Muscle layer of duodenum (tissue), 2 donors: ENCODE data around the gene MRPL10.

Source experiments
- H3K27ac ChIP-seq: one replicate; pipeline ENCODE4 v1.7.0; 2013; ENCODE audit warnings: mild to moderate bottlenecking, low read length
- H3K27me3 ChIP-seq: one replicate; pipeline ENCODE4 v1.7.0; 2013; ENCODE audit warnings: low read depth, mild to moderate bottlenecking, control low read depth, low read length
- H3K36me3 ChIP-seq, 2 donors: one replicate each; pipeline ENCODE4 v1.7.0; 2013; ENCODE audit warnings: low read length in 2 of 2, control low read depth in 1 of 2, mild to moderate bottlenecking in 1 of 2; ENCODE audit not compliant: insufficient read depth in 2 of 2, control insufficient read depth in 1 of 2
- H3K4me1 ChIP-seq, 2 donors: one replicate each; pipeline ENCODE4 v1.7.0; 2013; ENCODE audit warnings: low read length in 2 of 2, mild to moderate bottlenecking in 2 of 2, control low read depth in 1 of 2, moderate library complexity in 1 of 2; ENCODE audit not compliant: insufficient read depth in 2 of 2, control insufficient read depth in 1 of 2
- H3K4me3 ChIP-seq, 2 donors: one replicate each; pipeline ENCODE4 v1.7.0; 2013; ENCODE audit warnings: low read length in 2 of 2, low read depth in 1 of 2, mild to moderate bottlenecking in 1 of 2
- H3K9me3 ChIP-seq, 2 donors: one replicate each; pipeline ENCODE4 v1.7.0; 2013; ENCODE audit warnings: low read length in 2 of 2, control low read depth in 1 of 2, mild to moderate bottlenecking in 1 of 2; ENCODE audit not compliant: control insufficient read depth in 1 of 2
- donor health status: healthy.

Gene MRPL10

DNA sequence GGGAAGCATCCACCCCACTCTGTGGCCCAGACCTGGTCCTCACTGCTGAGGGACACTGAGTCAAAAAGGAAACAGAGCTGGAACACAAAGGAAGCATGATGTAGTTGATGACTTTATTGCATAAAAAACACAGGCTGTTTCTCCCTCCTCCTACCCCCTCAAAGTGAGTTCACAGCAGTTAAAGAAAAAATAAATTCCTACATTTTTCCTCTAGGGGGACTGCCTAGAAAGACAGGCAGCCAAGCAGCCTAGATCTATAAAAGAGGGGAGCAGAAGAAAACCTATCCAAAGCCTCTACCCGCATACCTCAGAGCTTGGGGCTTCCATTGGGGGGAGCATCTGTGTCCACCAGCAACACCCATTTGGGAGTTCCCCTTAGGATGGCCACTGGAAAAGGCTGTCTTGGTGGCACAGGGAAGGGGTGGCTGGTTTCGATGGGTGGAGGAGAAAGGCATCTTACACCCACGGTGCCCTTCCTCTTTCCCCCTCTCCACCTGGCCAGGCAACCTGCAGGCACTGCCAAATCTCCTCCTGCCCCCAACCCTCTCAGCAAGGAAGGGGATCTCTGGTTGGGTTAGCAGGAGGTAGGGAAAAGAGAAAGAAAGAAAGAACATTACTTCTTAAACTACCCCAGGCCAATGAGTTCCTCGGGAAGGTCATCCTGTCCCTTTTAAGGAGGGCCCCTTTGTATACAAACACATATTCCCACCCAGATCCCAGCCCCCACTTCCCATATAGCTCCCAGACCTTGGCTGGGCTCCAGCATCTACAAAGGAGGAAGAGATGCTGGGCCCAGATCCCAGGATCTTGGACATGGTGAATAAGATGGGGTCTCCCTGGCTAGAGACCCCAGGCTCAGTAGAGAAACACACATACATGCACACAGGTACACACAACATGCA lies 13.7 kb upstream of the MRPL10 start:
- H3K27ac ChIP-seq = no peak overlapping the region
- H3K36me3 ChIP-seq = no peaks in the 10 kb centered on the region
- H3K9me3 ChIP-seq = no peaks in the 10 kb centered on the region
- peaks cover 21% of the 10 kb centered on the region for H3K27me3 ChIP-seq
- H3K4me1 ChIP-seq = peaks cover 5 to 22% of the 10 kb centered on the region in 2 donors
- H3K4me3 ChIP-seq = no peak overlapping the region

DNA sequence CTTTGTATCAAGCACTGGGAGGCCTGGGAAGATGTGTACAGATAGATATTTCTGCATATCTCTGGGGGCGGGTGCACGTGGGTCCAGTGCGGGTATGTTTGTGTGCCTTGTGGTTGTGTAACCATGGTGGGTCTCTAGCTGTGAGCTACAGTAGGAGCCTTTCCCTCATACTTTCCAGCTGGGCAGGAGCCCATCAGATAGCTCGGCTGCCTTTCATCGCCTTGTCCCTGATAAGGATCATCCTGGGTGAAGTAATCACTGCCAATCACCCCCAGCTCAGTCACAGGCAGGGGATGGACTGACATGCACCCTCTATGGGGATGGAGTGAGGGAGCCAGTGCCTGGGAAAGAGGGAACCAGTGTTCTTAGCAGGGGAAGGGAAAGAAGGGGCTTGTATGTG lies 12.9 kb upstream of the MRPL10 start:
- Histone ChIP-seq H3K4me3 (no peak overlapping the region), H3K36me3 (no peaks in the 10 kb centered on the region), H3K27ac (no peak overlapping the region), H3K4me1 (peaks cover 8 to 29% of the 10 kb centered on the region in 2 donors), H3K9me3 (no peaks in the 10 kb centered on the region), H3K27me3 (peaks cover 20% of the 10 kb centered on the region)

DNA sequence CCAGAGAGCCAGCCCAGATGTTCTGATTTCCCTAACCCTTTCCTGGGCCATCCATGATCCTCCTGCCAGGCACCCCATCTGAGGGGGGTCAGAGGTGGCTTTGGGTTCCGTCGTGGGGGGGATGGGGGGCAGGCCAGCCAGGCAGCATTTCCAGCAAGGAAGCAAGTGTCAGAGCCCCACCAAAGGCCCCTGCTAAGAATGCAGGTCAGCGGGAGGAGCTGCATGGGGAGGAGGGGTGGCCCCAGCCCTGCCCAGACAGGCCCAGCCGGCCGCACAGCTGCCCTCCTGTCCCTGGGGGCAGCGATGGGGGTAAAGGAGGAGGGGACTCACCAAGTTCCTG lies 12.0 kb upstream of the MRPL10 start:
- Histone ChIP-seq H3K36me3 (peaks cover 3 to 5% of the 10 kb centered on the region in 2 donors), H3K27ac (no peak overlapping the region), H3K4me1 (peaks cover 8 to 29% of the 10 kb centered on the region in 2 donors), H3K27me3 (peaks cover 14% of the 10 kb centered on the region), H3K9me3 (no peaks in the 10 kb centered on the region), H3K4me3 (no peak overlapping the region)

DNA sequence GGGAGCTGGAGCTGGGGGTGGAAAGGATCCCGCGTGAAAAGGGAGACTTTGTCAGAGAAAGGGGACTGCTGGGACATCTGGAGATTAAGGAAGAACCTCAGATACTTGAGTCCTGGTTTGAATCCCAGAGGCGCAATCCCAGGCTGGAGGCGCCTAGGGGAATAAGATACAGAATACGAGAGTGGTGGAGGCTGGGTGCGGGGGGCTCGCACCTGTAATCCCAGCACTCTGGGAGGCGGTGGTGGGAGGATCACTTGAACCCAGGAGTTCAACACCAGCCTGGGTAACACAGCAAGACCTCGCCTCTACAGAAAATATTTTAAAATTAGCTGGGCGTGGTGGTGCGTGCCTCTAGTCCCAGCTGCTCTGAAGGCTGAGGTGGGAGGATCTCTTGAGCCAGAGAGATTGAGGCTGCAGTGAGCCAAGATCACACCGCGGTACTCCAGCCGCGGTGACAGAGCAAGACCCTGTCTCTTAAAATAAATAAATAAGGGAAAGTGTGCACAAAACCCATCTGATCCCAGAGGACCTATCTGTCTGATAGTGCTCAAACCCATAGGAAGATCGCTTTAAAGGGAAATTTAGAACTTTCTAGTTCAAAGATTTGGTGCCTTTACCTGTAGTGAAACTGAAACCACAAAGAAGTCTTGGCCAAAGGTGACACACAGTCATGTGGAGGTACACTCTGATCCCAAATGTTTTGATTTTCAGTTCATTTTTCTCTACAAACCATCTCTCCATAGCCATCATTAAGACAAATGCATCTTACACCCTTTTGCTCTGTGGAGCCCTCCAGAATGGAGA lies 10.3 kb upstream of the MRPL10 start:
- Histone ChIP-seq H3K27me3 (peaks cover 3% of the 10 kb centered on the region), H3K27ac (peak overlapping the region; percentile 56), H3K4me1 (peaks cover 8 to 23% of the 10 kb centered on the region in 2 donors), H3K36me3 (peaks cover 8 to 19% of the 10 kb centered on the region in 2 donors), H3K4me3 (peak overlapping the region; percentile 87 to 94), H3K9me3 (no peaks in the 10 kb centered on the region)

DNA sequence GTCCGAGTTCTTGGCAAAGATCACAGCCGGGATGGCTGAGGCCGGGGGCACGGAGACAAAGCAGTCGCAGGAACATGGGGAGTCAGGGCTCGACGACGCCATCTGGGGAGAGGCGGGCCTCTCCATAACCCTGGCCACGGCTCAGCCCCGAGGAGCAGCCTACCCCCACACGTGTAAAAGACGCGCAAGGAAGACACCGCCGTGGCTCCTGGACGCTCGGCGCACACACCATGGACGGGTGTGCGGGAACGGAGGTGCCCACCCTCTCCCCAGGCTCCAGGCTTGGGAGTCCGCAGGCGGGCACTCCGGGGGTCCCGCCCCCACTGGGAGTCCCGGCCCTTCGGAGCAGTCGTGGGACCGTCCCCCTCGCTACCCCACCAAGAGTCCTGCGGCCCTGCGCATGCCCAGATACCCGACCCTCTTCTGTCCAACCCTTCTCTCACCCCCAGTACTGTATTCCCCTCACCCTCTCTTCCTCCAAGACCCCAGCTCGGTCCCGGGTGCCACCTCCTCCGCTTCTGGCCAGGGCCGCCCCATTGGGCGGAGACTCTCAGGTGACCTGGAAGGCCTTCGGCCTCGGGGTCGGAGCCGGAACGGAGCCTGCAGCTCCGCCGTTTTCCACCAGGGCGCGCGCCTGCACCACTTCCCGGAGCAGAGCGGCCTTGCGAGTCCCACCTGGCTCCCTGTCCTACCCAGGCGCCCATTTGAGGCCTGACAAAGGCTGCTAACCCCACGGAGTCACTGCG lies 9.6 kb upstream of the MRPL10 start, which contains the start of gene SCRN2:
SCRN2 (minus strand) TSS at position 532 of the 746 bp plus-strand sequence; CDS start at position 102, 430 bp downstream.
- no peaks in the 10 kb centered on the region for H3K9me3 ChIP-seq
- peaks cover 8 to 21% of the 10 kb centered on the region in 2 donors for H3K4me1 ChIP-seq
- H3K4me3 ChIP-seq = peak within 1 kb of the TSS; percentile 87 to 94

DNA sequence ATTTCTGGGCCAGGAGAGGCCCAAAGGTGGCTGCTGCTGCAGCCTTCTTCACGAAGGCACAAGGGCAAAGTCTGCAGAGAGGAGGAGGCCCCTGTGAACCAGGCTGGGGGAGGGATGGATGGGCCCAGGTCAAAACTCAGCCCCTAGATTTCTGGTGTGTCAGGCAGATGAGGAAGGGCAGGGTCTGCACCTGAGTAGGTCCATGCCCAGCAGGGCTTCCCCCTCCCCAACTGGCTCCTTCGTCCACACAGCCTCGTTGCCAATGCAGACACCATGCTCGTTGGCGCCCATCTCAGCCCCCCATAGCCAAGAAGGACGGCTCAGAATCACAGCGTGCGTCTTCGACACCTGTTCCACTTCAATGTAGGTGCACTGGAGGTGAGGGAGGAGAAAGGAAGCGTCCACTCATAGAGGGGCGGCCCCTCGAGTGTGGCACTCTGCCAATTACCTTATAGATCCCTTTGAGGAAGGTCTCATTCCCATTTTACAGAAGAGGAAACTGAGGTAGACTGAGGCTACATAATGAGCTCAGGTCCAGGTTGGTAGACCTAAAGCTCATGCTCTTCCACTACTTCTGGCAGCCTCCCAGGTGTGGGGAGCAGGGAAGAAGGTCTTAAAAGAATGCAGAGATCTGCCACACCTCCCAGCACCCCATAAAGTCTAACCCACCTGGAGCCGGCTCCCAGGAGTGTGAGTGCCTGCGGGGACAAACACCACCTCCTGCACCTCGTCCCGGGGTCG lies 8.8 kb upstream of the MRPL10 start:
- Histone ChIP-seq H3K27me3 (no peaks in the 10 kb centered on the region), H3K4me3 (peak overlapping the region; percentile 87 to 94), H3K9me3 (no peaks in the 10 kb centered on the region), H3K4me1 (peaks cover 8 to 21% of the 10 kb centered on the region in 2 donors), H3K27ac (peak overlapping the region; percentile 56), H3K36me3 (peaks cover 18 to 32% of the 10 kb centered on the region in 2 donors)

More for the DNA sequence above, 9.6 kb upstream of the MRPL10 start, which contains the start of gene SCRN2:
- Histone ChIP-seq H3K27me3 (no peaks in the 10 kb centered on the region), H3K27ac (peak within 1 kb of the TSS; percentile 56), H3K36me3 (peaks cover 15 to 27% of the 10 kb centered on the region in 2 donors)

DNA sequence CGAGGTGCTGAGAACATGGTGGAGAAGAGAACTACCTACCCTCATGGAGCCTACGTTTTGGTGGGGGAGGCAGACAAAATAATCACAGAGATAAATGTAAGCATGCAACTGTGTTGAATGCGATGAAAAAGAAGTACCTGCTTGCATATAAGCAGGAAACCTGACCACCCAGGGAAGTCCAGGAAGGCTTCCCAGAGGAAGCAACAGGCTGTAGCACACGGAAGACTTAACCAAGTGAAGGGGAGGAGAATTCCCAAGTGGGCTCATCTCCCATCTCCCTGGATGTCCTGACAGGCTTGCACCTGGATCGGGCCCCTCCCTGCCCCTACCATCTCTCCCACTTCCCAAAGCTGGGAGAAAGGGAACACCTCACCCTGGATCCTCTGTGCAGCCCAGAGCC lies 7.7 kb upstream of the MRPL10 start:
- Histone ChIP-seq H3K36me3 (peaks cover 18 to 32% of the 10 kb centered on the region in 2 donors), H3K27me3 (no peaks in the 10 kb centered on the region), H3K4me3 (no peak overlapping the region), H3K9me3 (no peaks in the 10 kb centered on the region), H3K27ac (no peak overlapping the region), H3K4me1 (peaks cover 8 to 21% of the 10 kb centered on the region in 2 donors)

DNA sequence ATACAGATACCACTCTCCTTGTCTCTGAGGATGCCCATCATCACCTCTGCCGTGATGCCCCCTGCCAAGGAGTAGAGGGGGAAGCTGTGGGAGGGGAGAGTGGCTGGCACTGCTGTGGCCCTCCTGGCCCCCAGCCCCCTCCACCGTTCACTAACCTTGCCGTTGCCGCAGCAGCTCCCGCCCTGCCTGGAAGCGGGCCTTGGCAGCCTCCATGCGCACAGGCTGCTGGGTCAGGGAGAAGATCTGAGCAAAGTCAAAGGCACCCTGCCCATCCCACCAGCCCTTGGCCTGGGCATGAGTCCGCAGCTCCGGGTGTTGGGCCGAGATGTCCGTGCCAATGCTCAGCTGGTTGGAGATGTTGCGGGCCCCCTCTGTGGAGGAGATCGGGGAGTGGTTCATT lies 7.3 kb upstream of the MRPL10 start:
- Histone ChIP-seq H3K4me1 (peaks cover 8 to 21% of the 10 kb centered on the region in 2 donors), H3K4me3 (no peak overlapping the region), H3K9me3 (no peaks in the 10 kb centered on the region), H3K27ac (no peak overlapping the region), H3K36me3 (peaks cover 18 to 32% of the 10 kb centered on the region in 2 donors), H3K27me3 (no peaks in the 10 kb centered on the region)

DNA sequence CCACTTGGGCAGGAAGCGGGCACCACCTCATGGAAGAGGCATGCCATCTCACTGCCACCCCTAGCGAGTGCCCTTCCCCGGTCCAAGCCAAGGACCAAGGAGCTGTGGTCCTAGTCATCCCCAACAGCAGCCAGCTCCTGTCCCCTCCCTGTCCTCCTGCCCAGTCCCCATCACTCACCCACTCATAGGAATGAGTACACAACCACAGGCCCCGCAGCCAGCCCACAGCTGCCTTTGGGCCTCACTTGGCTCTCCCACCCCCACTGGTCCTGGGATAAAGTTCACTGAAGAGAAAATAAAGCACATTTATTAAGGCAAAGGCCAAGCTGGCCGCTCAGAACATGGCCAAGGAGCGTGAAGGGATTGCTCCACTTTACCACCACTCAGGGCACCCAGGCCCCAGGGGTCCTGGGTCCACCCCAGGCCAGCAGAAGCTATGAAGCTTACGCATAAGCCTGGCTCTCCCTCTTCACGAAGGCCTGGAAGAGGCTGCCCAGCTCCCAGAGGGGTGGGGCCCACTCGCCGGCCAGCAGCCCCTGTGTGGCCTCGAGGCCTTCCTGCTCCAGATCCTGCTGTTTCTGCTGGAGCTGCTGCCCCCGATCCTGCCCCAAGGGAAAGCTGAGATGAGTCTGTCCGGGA lies 6.2 kb upstream of the MRPL10 start:
- no peaks in the 10 kb centered on the region for H3K9me3 ChIP-seq
- no peak overlapping the region for H3K4me3 ChIP-seq
- H3K36me3 ChIP-seq = peaks cover 18 to 32% of the 10 kb centered on the region in 2 donors
- no peaks in the 10 kb centered on the region for H3K27me3 ChIP-seq
- H3K27ac ChIP-seq = no peak overlapping the region
- H3K4me1 ChIP-seq = peaks cover 8 to 21% of the 10 kb centered on the region in 2 donors

DNA sequence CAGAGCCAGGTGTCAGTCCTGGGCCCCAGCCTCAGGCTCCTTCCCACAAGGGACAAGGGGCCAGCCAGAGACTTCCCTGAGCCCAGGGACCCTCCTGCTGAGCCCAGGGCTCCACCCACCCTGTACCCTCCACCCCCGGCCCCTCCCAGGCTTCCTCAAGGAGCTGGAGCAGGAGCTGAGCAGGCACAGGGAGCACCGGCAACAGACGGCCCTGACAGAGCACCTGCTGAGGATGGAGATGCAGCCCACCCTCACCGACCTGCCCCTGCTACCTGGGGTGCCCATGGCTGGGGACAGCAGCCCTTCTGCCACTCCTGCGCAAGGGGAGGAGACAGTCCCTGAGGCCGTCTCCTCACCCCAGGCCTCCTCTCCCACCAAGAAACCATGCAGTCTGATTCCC lies 5.3 kb upstream of the MRPL10 start:
- no peaks in the 10 kb centered on the region for H3K27me3 ChIP-seq
- no peaks in the 10 kb centered on the region for H3K9me3 ChIP-seq
- peaks cover 18 to 32% of the 10 kb centered on the region in 2 donors for H3K36me3 ChIP-seq
- H3K4me3 ChIP-seq = no peak overlapping the region
- peaks cover 8 to 27% of the 10 kb centered on the region in 2 donors for H3K4me1 ChIP-seq
- no peak overlapping the region for H3K27ac ChIP-seq
